ENCODE results near the gene IPP.
A peak's percentile ranks its signal among the peaks of the same experiment; 100 is the strongest.
"Not testable (repeated sequence)": the region's sequence is repeated elsewhere in the genome, so short reads cannot be mapped to it uniquely, and the experiment has no call there.

IPP gene

DNA sequence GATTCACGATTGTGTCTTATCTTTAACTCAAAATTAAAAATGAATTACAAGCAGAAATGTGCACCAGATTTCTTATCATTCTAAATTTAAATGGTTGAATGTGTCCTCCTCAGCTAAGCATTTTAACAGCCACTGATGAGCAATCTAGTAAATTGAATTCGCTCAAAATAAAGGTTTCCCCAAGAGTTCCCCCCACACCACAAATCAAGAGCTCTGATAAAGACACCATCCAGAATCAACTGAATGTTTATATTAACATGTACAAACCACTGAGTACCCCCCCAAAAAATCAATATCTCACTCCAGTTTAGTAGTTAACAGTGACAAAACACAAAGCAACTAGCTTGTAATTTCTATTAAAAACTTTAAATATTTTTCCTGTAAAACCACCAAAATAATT, 66.1 kb downstream of the IPP start:
- no peak for DNase-seq

DNA sequence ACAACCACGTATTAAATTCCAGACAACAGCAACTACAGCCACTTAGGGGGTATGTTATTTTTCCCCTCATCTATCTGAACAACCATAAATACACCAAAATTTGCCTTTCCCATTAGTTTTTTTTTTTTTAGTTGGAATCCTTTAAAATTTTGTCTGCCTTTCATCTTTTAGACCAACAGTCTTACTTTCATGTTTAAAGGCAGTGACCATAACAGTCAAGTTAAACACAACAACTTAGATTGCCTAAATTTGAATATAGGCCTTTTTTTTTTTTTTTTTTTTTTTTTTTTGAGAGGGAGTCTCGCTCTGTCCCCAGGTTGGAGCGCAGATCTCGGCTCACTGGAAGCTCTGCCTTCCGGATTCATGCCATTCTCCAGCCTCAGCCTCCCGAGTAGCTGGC, 67.5 kb downstream of the IPP start:
- no peak for DNase-seq

DNA sequence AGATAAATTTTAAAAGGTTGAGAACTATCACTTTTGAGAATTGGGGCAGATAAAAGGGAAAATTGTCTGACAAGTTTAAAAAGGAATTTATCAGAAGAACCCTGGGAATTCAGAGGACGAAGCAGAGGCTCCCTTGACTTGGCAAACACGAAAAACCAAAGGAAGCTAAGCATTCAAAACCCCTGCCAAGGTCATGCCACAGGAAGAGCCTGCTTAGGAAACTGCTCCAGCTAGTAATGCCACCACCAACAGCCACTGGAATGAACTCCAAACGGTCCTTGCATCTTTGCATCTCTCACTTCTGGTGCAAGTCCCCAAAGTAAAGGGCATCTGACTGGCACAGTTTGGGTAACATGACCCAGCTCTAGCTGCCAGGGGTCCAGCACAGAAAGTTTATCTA, 71.3 kb downstream of the IPP start:
- DNase-seq: peak in 1 of 14 donors; percentile 2

DNA sequence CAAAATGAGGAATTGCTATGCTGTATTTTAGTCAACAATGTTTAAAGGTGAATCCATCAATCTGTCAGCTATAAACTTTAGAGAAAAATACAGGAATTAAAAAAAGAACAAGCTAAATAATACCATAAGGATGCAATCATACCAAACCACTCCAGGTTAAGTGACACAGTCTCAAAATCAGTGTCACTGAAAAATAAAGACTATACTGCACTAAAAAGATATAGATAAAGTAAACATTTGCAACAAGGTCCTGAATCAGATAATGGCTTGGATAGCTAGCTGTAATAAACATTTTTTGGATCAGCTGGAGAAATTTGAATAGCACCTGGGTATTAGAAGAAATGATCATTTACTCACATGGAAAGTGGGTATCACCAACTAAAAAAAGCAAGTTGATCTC, 72.0 kb downstream of the IPP start:
- no peak for DNase-seq

DNA sequence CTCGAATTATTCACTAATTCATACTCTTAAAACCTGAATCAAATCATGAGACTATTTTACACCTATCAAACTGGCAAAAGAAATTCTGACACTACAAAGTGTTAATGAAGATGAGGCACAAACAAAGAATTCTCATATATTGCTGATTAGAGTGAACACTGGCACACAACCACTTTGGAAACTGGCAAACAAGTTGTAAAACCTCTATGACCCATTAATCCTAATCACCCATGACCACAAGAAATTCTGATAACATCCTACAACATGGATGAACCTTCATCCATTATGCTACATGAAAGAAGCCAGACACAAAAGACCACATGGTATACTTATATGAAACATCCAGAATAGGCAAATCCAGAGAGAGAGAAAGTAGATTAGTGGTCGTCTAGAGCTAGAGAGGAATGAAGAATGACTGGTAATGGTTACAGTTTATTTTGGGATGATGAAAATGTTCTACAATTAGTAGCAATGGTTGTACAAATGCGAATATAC, 72.7 kb downstream of the IPP start:
- DNase-seq: no peak

DNA sequence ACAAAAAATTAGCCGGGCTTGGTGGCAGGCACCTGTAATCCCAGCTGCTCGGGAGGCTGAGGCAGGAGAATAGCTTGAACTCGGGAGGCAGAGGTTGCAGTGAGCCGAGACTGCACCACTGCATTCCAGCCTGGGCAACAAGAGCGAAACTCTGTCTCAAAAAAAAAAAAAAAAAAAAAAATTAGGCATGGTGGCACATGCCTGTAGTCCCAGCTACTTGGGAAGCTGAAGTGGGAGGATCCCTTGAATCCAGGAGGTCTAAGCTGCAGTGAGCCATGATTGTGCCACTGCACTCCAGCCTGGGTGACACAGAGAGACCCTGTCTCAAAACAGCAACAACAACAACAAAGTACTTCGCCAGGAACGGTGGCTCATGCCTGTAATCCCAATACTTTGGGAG, 73.9 kb downstream of the IPP start:
- not testable (repeated sequence) for DNase-seq

DNA sequence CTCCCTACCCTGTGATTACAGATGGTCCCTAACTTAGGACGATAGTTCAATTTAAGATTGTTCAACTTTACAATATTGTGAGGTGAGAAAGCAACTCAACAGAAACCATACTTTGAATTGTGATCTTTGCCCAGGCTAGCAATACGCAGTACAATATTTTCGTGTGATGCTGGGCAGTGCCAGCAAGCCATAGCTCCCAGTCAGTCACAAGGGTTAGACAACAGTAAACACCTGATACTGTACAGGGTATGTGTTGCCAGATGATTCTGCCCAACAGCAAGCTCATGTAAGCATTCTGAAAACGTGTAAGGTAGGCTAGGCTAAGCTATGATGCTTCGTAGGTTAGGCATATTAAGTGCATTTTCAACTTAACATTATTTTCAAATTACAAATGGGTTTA, 76.0 kb downstream of the IPP start:
- no peak for DNase-seq

DNA sequence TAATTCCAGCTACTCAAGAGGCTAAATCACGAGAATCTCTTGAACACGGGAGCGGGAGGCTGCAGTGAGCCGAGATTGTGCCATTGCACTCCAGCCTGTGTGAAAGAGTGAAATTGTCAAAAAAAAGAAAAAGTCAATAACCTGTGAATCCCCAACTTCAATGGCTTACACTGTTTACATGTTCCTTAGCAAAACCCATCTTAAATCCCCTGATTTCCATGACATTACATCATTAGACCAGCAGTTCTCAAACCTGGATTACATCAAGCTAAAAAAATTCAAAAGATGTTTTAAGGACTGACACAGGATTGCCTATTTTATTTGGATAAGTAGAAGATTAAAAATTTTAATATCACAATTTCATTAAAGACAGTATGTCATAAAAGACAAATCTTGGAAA, 76.5 kb downstream of the IPP start:
- no peak for DNase-seq

DNA sequence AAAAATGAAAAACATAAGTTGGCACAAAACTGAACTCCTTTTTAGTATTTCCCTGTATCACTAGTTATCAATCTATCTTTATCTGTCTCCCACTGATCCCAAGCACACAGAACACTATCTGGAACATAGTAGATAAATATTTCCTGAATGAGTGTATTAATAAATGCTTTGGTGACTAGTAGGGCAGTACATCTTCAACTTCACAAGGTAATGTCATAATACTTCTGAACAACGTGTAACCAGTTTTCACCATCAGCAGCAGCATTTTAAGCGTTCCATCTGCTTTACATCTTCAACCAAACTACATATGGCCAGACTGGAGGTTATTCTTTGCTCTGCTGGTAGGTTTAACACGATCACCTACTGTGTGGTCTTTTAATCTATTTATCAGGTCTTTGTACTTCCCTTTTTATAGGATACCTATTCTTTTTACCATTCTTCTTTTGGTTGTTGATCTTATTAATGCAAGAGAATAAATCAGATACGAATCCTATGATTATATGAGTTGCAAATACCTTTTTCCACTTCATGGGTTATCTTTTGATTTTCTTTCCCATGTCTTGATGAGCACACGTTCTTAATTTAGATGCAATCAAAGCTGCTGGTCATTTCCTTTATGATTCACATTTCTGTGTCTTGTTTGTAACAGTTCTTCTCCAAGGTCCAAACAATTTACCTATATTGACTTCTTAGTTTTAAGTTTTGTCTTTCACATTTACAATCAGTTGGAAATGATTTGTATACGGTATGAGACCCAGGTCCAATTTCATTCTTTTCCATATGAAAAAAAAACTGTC, 80.4 kb downstream of the IPP start:
- DNase-seq: no peak

DNA sequence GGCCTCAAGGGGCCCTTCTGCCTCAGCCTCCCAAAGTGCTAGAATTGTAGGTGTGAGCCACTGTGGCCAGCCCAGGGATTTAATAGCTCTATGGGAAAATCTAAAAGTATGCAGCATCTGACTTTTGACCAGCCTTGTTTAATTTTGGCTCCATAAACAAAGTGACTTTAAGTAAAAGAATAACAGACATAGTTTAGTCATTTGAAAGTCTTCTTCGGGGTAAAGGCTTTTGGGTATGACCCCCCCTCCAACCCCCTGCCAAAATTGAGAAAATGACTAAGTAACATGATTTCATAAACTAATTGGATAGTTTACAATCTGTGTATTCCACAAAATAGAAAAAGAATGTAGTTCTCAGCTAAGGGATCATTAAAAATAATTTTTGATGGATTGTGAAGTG, 81.1 kb downstream of the IPP start:
- DNase-seq: no peak

DNA sequence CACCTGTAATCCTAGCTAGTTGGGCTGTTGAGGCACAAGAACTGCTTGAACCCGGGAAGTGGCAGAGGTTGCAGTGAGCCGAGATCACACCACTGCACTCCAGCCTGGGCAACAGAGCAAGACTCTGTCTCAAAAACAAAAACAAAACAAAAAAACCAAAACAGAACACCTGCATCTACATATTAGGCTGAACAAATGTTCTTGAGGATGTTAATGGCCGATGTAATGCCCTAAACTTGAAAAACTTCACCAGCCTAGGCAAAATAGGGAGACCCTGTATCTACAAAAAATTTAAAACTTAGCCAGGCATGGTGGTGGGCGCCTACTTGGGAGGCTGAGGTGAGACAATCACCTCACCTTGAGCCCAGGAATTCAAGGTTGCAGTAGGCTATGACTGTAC, 81.9 kb downstream of the IPP start:
- DNase-seq: no peak

DNA sequence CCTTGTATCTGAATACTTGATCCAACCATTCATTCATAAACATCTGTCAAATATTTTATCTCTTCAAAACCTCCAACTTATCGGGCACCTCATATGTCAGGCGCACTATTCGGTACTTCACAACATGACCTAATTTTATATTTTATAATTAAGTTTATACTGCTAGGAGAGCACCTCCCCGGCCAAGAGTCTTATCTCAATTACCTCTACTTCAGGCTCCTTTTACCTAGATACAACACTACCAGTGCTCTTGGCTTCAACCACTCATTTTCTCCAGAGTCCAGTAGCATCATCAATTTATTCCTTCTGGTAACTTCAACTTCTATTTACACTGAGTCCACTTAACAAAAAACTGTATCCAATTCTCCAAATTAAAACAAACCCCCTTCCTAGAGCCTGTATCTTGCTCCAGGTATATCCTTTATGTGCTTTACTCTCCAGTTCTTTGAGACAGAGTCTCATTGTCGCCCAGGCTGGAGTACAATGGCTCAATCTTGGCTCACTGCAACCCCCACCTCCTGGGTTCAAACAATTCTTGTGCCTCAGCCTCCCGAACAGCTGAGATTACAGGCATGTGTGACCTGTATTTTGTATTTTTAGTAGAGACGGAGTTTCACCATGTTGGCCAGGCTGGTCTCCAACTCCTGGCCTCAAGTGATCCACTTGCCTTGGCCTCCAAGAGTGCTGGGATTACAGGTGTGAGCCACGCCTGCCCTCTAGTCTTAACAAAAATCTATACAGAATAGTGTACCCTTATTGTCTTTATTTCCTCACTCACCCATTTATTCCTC, 82.9 kb downstream of the IPP start:
- DNase-seq: no peak

DNA sequence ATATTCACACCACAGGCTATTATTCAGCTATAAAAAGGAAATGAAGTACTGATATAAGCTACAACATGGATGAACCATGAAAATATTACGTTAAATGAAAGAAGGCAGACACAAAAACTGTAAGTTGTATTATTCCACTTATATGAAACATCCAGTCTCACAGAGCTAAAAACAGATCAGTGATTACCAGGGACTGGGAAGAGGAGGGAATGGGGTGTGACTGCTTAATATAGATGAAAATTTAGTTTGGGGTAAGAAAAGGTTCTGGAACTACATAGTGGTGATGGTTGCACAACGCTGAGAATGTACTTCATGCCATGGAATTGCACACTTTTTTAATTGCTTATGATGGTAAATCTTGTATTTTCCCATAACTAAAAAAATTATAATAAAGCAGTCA, 83.6 kb downstream of the IPP start:
- no peak for DNase-seq

DNA sequence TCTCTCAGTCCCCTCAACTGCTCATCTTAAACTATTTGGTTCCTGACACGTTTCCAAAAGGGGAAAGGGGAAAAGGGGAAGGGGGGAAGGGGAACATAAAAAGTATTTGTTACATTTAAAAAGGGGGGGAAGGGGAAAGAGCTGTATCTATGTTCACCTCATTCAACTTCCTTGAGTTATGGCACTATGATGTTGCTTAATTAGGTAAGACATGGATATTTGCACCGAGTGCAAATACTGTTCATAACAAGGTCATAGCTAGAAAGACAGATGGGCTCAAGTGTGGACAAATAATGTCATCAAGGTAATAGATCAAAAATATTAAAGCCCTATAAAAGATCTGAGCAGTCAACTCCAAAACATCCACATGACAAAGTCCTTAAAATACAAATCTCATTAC, 90.1 kb downstream of the IPP start:
- no peak for DNase-seq

DNA sequence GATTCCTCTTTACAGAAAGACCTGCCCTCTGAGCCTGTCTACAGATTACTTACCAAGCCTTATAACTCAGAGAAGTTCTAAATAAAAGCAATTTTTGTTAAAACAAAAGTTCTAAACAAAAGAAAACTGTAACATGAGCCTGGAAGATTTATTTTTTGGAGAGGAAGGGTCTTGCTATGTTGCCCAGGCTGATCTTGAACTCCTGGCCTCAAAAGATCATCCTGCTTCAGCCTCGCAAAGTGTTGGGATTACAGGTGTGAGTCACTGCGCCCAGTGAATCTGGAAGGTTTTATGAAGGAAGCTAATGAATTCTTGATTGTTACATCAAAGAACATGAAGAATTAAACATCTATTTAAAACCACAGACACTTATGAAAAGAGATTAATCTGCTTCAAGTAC, 91.2 kb downstream of the IPP start:
- no peak for DNase-seq

DNA sequence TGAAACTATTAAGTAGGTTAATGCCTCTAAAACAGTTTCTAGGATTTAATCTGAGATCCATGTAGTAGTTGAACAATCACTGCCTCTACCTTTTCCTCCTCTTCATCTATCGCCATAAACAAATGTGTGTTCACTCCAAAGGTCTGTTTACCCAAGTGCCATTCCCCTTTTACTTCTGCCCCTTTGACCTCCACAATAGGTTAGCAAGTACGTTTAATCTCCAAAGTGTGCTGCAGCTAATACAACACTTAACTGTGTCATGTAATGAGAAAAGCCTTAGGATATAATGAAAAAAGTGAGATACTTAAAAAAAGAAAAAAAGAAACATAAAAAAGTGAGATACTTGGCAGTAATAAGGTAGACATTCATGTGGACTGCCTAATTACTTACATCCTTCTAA, 92.3 kb downstream of the IPP start:
- DNase-seq: no peak

DNA sequence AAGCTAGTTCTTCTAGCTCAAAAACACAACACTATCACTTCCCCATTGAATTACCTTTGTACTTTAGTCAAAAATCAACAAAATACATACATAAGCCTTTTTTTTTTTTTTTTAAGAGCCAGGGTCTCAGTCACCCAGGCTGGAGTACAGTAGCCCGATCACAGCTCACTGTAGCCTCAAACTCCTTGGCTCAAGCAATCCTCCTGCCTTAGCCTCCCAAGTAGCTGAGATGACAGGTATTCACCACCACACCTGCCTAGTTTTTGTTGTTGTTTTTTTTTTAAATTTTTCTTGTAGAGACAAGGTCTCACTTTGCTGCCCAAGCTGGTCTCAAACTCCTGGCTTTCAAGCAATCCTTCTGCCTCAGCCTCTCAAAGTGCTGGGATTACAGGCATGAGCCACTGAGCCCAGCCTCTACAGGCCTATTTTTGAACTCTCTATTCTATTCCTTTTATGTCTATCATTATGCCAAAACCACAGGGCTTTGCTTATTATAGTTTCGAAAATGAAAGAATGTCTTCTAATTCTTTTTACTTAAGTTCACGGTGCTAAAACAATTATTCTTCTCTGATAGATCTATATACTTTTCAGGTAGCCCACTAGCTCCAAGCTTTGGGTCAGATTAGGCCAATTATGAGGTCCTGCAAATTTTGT, 93.8 kb downstream of the IPP start:
- no peak for DNase-seq

DNA sequence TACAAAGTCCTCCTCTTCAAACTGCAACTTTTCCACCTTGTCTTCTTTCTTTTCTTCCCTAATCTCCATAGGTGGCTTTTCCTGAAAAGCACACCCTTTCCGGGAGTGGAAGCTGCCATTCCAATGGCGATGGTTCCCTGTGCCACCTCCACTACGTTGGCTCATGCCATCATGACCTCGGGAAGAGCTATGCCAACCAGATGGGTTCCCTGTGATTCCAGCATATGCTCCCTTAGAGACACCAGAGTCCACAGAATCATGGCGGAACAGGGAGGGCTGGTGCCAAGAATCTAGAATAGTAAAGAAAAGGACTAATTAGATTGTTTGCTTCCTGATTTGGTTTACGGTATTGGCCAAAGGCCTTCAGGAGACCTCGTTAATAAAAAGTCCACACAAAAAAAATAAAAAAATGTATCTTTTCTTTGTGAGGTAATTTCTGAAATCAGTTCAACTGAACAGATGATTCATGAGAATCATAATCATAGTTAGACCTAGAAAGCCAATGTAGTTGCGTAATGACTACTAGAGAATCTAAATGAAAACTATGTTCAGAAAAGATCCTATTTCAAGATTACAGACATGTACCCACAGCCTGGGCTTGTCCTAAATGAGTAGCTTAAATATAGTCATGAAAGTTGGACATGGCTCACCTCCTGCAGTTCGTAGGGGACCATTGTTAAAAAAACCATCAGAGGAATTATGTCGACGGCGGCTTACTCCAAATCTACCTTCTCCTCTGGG, 95.7 kb downstream of the IPP start:
- DNase-seq: peak in 1 of 14 donors; percentile 57

Measured in C1 segment of cervical spinal cord (tissue), 14 donors.